HG03354 (cell line): Measurements from ENCODE around the gene INAVA.
"Not testable (repeated sequence)": the region's sequence is repeated elsewhere in the genome, so short reads cannot be mapped to it uniquely, and the experiment has no call there.

Experiments
- ATAC-seq: cut with Tn5 transposase; IDR thresholded peaks from one replicate; pipeline ENCODE4 v1.9.1; 2021; ENCODE audit warnings: mild to moderate bottlenecking; ENCODE audit not compliant: unreplicated experiment, poor library complexity, severe bottlenecking

The INAVA gene

DNA sequence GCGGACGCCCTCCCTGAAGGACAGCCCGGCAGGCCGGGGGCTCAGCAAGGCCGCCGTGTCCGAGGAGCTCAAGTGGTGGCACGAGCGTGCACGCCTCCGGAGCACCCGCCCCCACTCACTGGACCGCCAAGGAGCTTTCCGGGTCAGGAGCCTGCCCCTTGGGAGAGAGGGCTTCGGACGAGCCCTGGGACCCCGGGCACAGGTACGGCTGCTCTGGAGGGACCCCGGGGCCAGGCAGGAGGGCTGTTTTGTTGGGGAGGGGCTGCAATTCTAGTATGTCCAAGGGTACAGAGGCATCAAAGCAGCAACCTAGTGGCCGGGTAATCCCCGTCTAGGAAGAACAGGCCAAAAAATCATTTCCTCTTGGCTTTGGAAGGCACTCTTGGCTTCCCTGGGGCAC lies 17.2 kb downstream of the INAVA start:
- not testable (repeated sequence) for ATAC-seq

DNA sequence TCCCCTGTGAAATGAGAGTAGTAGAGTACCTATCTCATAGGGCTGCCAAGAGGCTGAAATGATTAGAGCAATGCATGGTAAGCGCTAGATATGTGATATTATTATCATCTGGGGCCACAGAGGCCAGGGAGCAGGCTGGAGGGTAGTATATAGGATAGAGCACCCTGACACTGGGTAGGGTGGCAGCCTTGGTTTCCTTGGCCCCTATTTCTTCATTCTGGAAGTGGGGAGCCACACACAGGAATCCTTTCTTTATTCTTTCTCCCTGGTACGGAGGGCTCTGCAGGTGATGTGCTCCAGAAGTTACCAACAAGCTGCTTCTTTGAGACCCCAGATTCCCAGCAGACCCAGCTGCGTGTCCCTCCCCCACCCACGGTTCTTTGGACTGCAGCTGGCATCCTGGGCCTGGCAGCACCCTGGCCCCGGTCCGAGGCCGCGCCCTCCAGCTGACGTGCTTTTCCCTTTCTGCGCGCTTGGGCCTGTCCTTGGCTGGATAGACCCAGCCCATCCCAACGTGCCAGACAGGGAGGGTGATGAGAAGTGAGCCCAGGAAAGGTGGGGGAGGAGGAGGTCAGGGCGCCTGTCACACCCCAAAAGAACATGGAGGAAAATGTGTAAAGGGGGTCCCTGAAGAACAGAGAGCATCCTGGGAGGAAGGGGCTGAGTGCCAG lies 18.2 kb downstream of the INAVA start:
- ATAC-seq, result no peak

- no peak for ATAC-seq
These were observed 21.5 kb downstream of the INAVA start for GRCh38 chr1:200916152-200916551.

DNA sequence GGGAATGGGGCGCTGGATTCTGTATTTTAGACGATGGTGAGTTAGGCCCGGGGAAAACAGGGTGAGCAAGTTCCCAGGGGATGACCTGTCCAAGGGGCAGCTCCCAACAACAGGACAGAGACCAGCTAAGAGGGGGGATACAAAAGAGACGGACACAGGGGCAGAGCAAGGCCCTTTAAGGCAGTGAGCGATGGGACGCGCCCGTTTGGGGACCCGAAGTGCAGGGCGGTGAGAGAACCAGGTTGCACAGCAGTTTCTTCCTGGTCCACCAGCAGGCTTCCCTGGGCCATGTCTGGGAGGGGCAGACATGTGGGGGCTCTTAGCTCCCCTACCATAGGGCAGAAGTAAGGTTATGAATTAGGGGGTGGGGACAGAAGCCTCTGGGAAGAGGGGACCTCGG lies 22.0 kb downstream of the INAVA start:
- no peak for ATAC-seq

- no peak for ATAC-seq
These were observed 22.7 kb downstream of the INAVA start for GRCh38 chr1:200917291-200917817.

GRCh38 chr1:200918006-200918405 lies 23.3 kb downstream of the INAVA start:
- ATAC-seq, result no peak

DNA sequence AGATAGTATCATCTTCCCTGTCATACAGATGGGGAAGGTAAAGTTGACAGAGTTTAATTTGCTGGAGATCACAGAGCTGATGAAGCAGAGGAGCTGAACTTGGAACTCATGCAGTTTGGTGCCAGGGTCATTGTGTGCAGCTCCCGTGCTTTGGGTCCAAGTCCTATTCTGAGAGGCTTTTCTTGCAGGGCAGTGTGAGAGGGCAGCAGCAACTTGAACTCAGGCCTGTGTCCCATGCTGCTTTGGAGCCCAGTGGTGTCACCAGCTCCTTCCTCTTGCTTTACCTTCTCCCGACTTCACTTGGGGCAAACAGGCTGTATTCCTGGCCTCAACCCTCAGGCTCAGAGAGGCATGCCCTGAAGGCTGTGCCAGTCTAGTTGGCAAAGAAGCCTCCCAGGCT lies 24.7 kb downstream of the INAVA start:
- no peak for ATAC-seq

DNA sequence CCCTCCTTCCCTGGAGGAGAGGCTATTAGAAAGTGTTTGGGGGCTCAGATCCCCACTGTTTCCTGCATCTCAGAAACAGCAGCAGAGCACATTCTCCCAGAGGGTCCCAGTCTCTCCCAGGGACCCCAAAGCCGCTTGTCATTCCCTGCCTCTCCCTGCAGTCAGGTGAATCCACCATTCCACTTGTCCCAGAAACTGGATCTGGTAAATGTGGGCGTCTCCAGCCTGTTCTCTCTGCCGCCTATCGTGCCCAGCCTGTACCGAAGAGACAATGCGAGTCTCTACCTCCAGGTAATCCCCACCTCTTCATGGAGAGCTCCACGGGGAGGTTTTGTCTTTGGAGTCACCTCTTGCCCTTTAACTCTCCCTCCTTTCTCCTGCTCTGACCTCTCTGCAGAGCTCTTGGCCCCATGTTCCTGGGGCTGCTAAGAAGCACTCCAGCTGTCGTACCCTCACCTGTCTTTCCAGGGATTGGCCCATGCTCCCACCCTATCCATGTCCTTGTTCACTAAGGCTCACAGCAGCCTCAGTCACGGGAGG lies 26.9 kb downstream of the INAVA start:
- ATAC-seq, result no peak

GRCh38 chr1:200922406-200922805 lies 27.7 kb downstream of the INAVA start:
- ATAC-seq, result no peak

- ATAC-seq, result no peak
These were observed 28.9 kb downstream of the INAVA start for GRCh38 chr1:200923601-200924000.

DNA sequence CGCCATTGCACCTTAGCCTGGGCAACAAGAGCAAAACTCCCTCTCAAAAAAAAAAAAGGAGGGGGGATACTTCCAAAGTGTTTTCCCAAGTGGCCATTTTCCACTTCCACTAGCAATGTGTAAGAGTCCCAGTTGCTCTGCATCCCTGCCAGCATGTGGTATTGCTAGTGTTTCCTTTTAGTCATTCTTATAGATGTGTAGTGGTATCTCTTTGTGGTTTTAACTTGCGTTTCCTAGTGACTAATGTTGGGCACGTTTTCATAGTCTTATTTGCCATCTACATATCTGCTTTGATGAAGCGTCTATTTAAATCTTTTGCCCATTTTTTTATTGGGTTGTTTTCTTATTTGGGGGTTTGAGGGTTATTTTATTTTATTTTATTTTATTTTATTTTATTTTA lies 31.1 kb downstream of the INAVA start:
- no peak for ATAC-seq

DNA sequence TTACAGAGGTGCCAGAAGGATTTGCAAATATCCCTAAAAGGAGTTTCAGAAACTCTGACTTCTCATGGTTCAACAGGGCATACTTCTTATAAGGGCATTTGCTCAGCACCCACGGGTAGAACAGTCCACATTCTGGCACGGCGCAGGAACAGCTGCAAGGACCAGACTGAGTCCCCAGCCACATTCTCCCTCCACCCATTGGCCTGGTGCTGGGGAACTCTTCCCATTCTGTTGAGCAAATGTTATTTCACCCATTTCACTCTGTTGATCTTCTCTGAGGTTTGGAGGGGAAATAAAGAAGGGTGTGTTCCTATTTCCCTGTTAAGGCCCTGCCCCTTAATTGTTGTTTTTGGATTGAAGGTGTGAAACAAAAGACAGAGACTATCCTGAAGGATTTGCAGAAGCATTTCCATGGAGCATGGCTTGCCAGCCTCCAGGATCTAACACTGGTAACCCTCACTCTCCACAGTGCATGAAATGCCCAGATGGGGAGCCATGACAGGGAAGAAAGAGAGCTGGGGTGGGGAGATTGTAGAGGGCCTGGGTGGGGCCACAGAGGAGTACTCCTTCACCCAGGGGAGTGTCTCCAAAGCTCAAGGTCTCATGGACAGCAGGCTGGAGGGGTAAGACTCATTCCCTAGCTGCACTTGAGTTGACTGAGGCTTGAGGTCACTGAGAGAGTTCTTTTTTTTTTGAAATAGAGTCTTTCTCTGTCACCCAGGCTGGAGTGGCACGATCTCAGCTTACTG lies 35.0 kb downstream of the INAVA start:
- ATAC-seq, result no peak

DNA sequence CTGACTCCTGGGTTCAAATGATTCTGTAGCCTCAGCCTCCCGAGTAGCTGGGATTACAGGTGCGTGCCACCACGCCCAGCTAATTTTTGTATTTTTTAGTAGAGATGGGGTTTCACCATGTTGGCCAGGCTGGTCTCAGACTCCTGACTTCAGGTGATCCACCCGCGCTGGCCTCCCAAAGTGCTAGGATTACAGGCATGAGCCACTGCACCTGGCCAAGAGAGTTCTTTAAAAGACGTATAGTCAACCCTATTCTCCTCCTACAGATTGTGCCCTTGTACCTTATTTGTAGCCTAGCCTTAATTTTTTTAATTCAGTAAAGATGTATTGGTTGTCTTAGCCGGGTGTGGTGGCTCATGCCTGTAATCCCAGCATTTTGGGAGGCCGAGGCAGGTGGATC lies 35.6 kb downstream of the INAVA start:
- not testable (repeated sequence) for ATAC-seq

- no peak for ATAC-seq
These were observed 37.1 kb downstream of the INAVA start for GRCh38 chr1:200931776-200932175.

DNA sequence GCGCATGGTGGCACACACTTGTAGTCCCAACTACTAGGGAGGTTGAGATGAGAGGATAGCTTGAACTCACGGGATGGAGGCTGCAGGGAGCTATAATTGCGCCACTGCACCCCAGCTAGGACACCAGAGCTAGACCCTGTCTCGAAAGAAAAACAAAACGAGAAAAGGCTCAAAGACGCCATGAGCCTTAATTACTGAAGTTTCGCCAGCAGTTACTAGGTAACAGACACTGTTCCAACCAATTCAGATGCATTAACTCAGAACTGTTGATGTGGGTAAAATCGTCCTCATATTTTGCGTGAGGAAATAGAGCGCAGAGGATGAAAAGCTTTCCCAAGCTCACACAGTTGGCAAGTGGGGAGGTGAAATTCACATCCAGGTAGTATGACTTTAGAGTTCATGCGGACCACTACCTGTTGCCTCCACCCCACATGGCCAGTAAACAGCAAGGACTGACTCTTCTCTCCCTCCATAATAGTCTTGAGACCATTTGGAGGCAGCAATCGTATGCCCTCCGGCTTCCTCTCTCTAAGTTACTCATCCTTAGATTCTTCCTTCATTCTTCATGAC lies 40.1 kb downstream of the INAVA start:
- no peak for ATAC-seq

- ATAC-seq, result not testable (repeated sequence)
These were observed 40.7 kb downstream of the INAVA start for GRCh38 chr1:200935286-200935962.

DNA sequence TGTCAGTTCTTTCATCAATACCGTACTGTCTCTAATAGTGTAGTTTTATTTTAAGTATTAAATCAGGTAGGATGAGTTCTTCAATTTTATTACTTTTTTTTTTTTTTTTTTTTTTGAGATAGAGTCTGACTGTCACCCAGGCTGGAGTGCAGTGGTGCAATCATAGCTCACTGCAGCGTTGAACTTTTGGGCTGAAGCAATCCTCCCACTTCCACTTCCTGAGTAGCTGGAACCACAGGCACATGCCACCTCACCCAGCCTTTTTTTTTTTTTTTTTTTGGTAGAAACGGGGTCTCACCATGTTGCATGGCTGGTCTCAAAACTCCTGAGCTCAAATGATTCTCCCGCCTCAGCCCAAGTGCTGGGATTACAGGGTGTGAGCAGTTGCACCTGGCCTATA lies 44.3 kb downstream of the INAVA start:
- ATAC-seq, result no peak

GRCh38 chr1:200945111-200945510 lies 50.4 kb downstream of the INAVA start:
- no peak for ATAC-seq

GRCh38 chr1:200947059-200947566 lies 52.4 kb downstream of the INAVA start:
- no peak for ATAC-seq

- ATAC-seq, result no peak
These were observed 54.9 kb downstream of the INAVA start for GRCh38 chr1:200949626-200950025.
